PC-3 (cell line): ENCODE data around the gene GPR52. TPM values are rescaled to one million over a fixed set of nuclear protein-coding genes. Genes with fewer than 3 reads are reported as not detected.

Experiments used
- ATAC-seq: fragments of 200-7000 bp; cut with Tn5 transposase; 2 replicates; pipeline ENCODE4 v1.9.1; 2020; ENCODE audit warnings: mild to moderate bottlenecking, moderate library complexity
- BruUV-seq: library from RNA; stranded (reverse); fragments of 400-500 nt; replicated peaks from 2 replicates; lab custom pipeline; 2021; lab: Mats Ljungman, UMichigan
- CTCF ChIA-PET: fragments of 300-600 bp; sonication (Branson Sonifier 250); formaldehyde crosslinking; loops from one replicate; lab custom pipeline; 2022; ENCODE audit warnings: antibody characterized with exemption; lab: Charles Lee
- POLR2A ChIA-PET: fragments of 300-600 bp; sonication (Branson Sonifier 250); formaldehyde crosslinking; loops from one replicate; lab custom pipeline; 2022; ENCODE audit warnings: antibody characterized with exemption; ENCODE audit not compliant: unreplicated experiment; lab: Charles Lee
- DNase-seq: peaks from one replicate; pipeline ENCODE4 v3.0.0-alpha.2; 2015
- H2AFZ ChIP-seq: fragments of 300-600 bp; sonication (generic); 2 replicates; pipeline ENCODE4 v1.6.0; 2016; ENCODE audit warnings: antibody characterized with exemption, low read length
- H3F3A ChIP-seq: fragments of 300-600 bp; sonication (generic); one replicate; pipeline ENCODE4 v1.6.0; 2017; ENCODE audit warnings: antibody characterized with exemption, low read length, control low read depth, mild to moderate bottlenecking; ENCODE audit not compliant: unreplicated experiment
- H3K27ac ChIP-seq: fragments of 300-600 bp; sonication (generic); 2 replicates; pipeline ENCODE4 v1.5.1; 2016; ENCODE audit warnings: mild to moderate bottlenecking, low read length
- H3K27me3 ChIP-seq: fragments of 300-600 bp; sonication (generic); 2 replicates; pipeline ENCODE4 v1.6.1; 2016; ENCODE audit warnings: low read length, mixed read lengths
- H3K36me3 ChIP-seq: fragments of 300-600 bp; sonication (generic); 2 replicates; pipeline ENCODE4 v1.6.1; 2016; ENCODE audit warnings: low read depth, mixed run types, low read length, mixed read lengths
- H3K4me1 ChIP-seq: fragments of 300-600 bp; sonication (generic); 2 replicates; pipeline ENCODE4 v1.5.1; 2016; ENCODE audit warnings: low read length; ENCODE audit not compliant: insufficient read depth
- H3K4me2 ChIP-seq: fragments of 300-600 bp; sonication (generic); 2 replicates; pipeline ENCODE4 v1.6.0; 2016; ENCODE audit warnings: low read length
- H3K4me3 ChIP-seq: fragments of 300-600 bp; sonication (generic); 2 replicates; pipeline ENCODE4 v1.5.1; 2016; ENCODE audit warnings: mild to moderate bottlenecking, low read length, mixed read lengths
- H3K79me2 ChIP-seq: fragments of 300-600 bp; sonication (generic); 2 replicates; pipeline ENCODE4 v1.6.1; 2017; ENCODE audit warnings: low read length, mixed read lengths
- H3K9ac ChIP-seq: fragments of 300-600 bp; sonication (generic); 2 replicates; pipeline ENCODE4 v1.6.0; 2016; ENCODE audit warnings: mild to moderate bottlenecking, low read length
- H3K9me2 ChIP-seq: fragments of 300-600 bp; sonication (generic); replicated peaks from 2 replicates; pipeline ENCODE4 v1.6.1; 2016; ENCODE audit warnings: mixed run types, low read length, mixed read lengths
- H3K9me3 ChIP-seq: fragments of 300-600 bp; sonication (generic); 2 replicates; pipeline ENCODE4 v1.6.1; 2016; ENCODE audit warnings: low read length, mixed read lengths
- H4K20me1 ChIP-seq: fragments of 300-600 bp; sonication (generic); 2 replicates; pipeline ENCODE4 v1.6.1; 2016; ENCODE audit warnings: low read length, mixed read lengths
- CTCF ChIP-seq: fragments of 300-600 bp; sonication (generic); conservative IDR thresholded peaks from 2 replicates; pipeline ENCODE4 v1.5.1; 2017; ENCODE audit warnings: antibody characterized with exemption, low read depth, mild to moderate bottlenecking, low read length
- EZH2 ChIP-seq: fragments of 300-600 bp; sonication (generic); IDR thresholded peaks from one replicate; pipeline ENCODE4 v1.6.1; 2017; ENCODE audit warnings: antibody characterized with exemption, mild to moderate bottlenecking, low read length; ENCODE audit not compliant: unreplicated experiment
- EZH2phosphoT487 ChIP-seq: fragments of 300-600 bp; sonication (generic); IDR thresholded peaks from 2 replicates; pipeline ENCODE4 v1.6.1; 2018; ENCODE audit warnings: mild to moderate bottlenecking, antibody characterized with exemption, low read length, borderline replicate concordance
- intact Hi-C: fragments of 100-400 bp; cut with micrococcal nuclease; formaldehyde crosslinking; loops from 2 replicates; pipeline ENCODE4 v1.9.0; 2023
- total RNA-seq: library from RNA; depleted of rRNA; stranded (reverse); fragments of >200 nt; gene quantifications from 2 replicates; pipeline ENCODE4 v1.2.3, GENCODE V29; 2014

GPR52 gene
- total RNA-seq, 1 experiment from 2014 or later: 0.44 TPM

- ATAC-seq (no peak), DNase-seq (no peak)
- no peak overlapping the region for H2AFZ ChIP-seq
- ChIA-PET CTCF (no interaction called here), POLR2A (no interaction called here)
- intact Hi-C loops: no loop called here
- H3F3A ChIP-seq: no peaks in the 10 kb centered on the region
- TF ChIP-seq EZH2phosphoT487 (no peak), CTCF (no peak), EZH2 (no peak)
- H3K9me2 ChIP-seq: no peaks in the 10 kb centered on the region
- no peak overlapping the region for H3K27ac ChIP-seq
- no peaks in the 10 kb centered on the region for H3K36me3 ChIP-seq
- no peak overlapping the region for H3K4me2 ChIP-seq
- no peaks in the 10 kb centered on the region for H4K20me1 ChIP-seq
- H3K9ac ChIP-seq: no peak overlapping the region
- no peaks in the 10 kb centered on the region for H3K79me2 ChIP-seq
- no peaks in the 10 kb centered on the region for H3K9me3 ChIP-seq
- no peaks in the 10 kb centered on the region for H3K27me3 ChIP-seq
- no TSS peak for BruUV-seq
- H3K4me3 ChIP-seq: no peak overlapping the region
- no peaks in the 10 kb centered on the region for H3K4me1 ChIP-seq
These were observed 1.2 kb downstream of the GPR52 start for GRCh38 chr1:174448974-174449373.

DNA sequence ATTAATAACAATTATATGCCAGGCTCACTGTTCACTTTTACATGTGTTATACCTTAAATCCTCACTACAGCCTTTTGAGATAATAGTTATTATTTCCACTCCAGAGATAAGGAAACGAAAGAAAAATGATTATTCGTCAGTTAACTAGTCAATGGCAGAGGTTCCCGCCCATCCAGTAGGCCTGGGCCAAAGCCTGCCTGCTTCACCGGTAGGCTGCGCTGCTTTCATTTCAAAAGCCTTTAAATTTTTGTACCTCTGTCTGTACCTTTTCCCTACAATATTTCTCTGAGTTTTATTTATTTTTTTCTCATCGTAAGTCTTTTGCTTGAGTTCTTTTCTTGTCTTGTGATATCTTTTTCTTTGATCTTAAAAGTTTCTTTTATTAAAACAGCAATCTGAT is 3.6 kb downstream of the GPR52 start:
- H3K4me2 ChIP-seq: no peak overlapping the region
- no TSS peak for BruUV-seq
- no peaks in the 10 kb centered on the region for H3K79me2 ChIP-seq
- H3K9ac ChIP-seq: no peak overlapping the region
- H3K27me3 ChIP-seq: no peaks in the 10 kb centered on the region
- no peak overlapping the region for H3K27ac ChIP-seq
- ChIA-PET POLR2A (no interaction called here), CTCF (no interaction called here)
- DNase-seq (no peak), ATAC-seq (no peak)
- no peak overlapping the region for H3K4me3 ChIP-seq
- H4K20me1 ChIP-seq: no peaks in the 10 kb centered on the region
- H3F3A ChIP-seq: no peaks in the 10 kb centered on the region
- H2AFZ ChIP-seq: no peak overlapping the region
- H3K9me2 ChIP-seq: no peaks in the 10 kb centered on the region
- no peaks in the 10 kb centered on the region for H3K4me1 ChIP-seq
- TF ChIP-seq CTCF (no peak), EZH2phosphoT487 (no peak), EZH2 (no peak)
- intact Hi-C loops: no loop called here
- no peaks in the 10 kb centered on the region for H3K9me3 ChIP-seq
- no peaks in the 10 kb centered on the region for H3K36me3 ChIP-seq

DNA sequence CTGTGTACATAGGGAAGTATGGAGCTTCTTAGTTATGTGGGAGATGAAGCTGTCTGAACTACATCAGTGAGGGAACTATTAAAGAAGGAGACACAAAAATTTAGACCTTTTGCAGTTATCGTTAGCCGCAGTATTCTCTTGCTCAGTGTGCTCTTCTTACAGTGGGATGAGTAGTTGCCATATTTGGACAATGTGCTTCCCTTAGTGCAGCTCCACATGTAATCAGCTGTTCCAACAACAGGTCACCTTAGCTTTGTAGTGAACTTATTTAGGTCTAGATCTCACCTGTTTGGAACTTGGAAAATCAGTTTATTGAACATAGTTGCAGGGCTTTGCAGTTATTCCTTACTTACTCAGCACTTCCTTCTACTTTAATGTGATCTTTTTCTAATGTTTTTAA is 18.1 kb downstream of the GPR52 start:
- H3K4me2 ChIP-seq: no peak overlapping the region
- no peak overlapping the region for H3K27ac ChIP-seq
- H3F3A ChIP-seq: no peaks in the 10 kb centered on the region
- H3K9ac ChIP-seq: no peak overlapping the region
- H3K79me2 ChIP-seq: no peaks in the 10 kb centered on the region
- no peak for DNase-seq
- H3K9me2 ChIP-seq: no peaks in the 10 kb centered on the region
- TF ChIP-seq EZH2 (no peak), CTCF (no peak), EZH2phosphoT487 (no peak)
- H2AFZ ChIP-seq: no peak overlapping the region
- H4K20me1 ChIP-seq: no peaks in the 10 kb centered on the region
- H3K9me3 ChIP-seq: no peaks in the 10 kb centered on the region
- no peaks in the 10 kb centered on the region for H3K4me1 ChIP-seq
- ChIA-PET CTCF (interaction anchor here (1.0 kb wide), 1 partner anchor 204 kb away, joined by 3 read pairs; no protein-coding TSS in a partner anchor), POLR2A (no interaction called here)
- H3K36me3 ChIP-seq: no peaks in the 10 kb centered on the region
- intact Hi-C loops: no loop called here
- BruUV-seq: no TSS peak
- ATAC-seq: no peak
- H3K27me3 ChIP-seq: no peaks in the 10 kb centered on the region
- H3K4me3 ChIP-seq: no peak overlapping the region
